MCF 10A (cell line): Measurements from ENCODE around the gene RINT1. TPM values are rescaled to one million over a fixed set of nuclear protein-coding genes. Genes with fewer than 3 reads are reported as not detected.
A peak's percentile ranks its signal among the peaks of the same experiment; 100 is the strongest.

Experiments used
- BruUV-seq: library from RNA; stranded (reverse); fragments of 400-500 nt; replicated peaks from 2 replicates; lab custom pipeline; 2021; lab: Mats Ljungman, UMichigan
- CTCF ChIA-PET: fragments of 300-600 bp; sonication (Branson Sonifier 250); formaldehyde crosslinking; extraction: SDS; loops from one replicate; lab custom pipeline; 2021; ENCODE audit warnings: antibody characterized with exemption, inconsistent platforms; lab: Yijun Ruan, JAX
- POLR2A ChIA-PET: fragments of 300-600, 350-650 bp; sonication (Branson Sonifier 250); formaldehyde crosslinking; extraction: SDS; loops from one replicate; lab custom pipeline; 2020; ENCODE audit warnings: antibody characterized with exemption, inconsistent platforms; lab: Yijun Ruan, JAX
- DNase-seq: peaks from one replicate; pipeline ENCODE4 v3.0.0-alpha.2; 2018; ENCODE audit not compliant: unreplicated experiment
- H3K27ac Mint-ChIP-seq: one replicate; pipeline ENCODE4 v1.8.0; 2022; ENCODE audit warnings: mild to moderate bottlenecking, low read depth, mixed read lengths; ENCODE audit not compliant: unreplicated experiment
- H3K27me3 Mint-ChIP-seq: one replicate; pipeline ENCODE4 v1.8.0; 2022; ENCODE audit warnings: mixed read lengths; ENCODE audit not compliant: insufficient read depth, unreplicated experiment
- H3K36me3 Mint-ChIP-seq: one replicate; pipeline ENCODE4 v1.8.0; 2022; ENCODE audit warnings: mild to moderate bottlenecking, moderate library complexity, mixed read lengths; ENCODE audit not compliant: insufficient read depth, unreplicated experiment
- H3K4me1 Mint-ChIP-seq: one replicate; pipeline ENCODE4 v1.8.0; 2022; ENCODE audit warnings: mixed read lengths; ENCODE audit not compliant: insufficient read depth, unreplicated experiment
- H3K4me3 Mint-ChIP-seq: one replicate; pipeline ENCODE4 v1.8.0; 2022; ENCODE audit warnings: mild to moderate bottlenecking, moderate library complexity, mixed read lengths; ENCODE audit not compliant: unreplicated experiment
- H3K9me3 Mint-ChIP-seq: one replicate; pipeline ENCODE4 v1.8.0; 2022; ENCODE audit warnings: mixed read lengths; ENCODE audit not compliant: unreplicated experiment
- CTCF ChIP-seq: fragments of 200-600 bp; IDR thresholded peaks from one replicate; pipeline ENCODE4 v1.8.0; 2022; ENCODE audit warnings: antibody characterized with exemption, mild to moderate bottlenecking; ENCODE audit not compliant: unreplicated experiment
- intact Hi-C: fragments of 100-400 bp; cut with micrococcal nuclease; formaldehyde crosslinking; loops from 2 replicates; pipeline ENCODE4 v1.14.1; 2022
- total RNA-seq: library from RNA; stranded (reverse); gene quantifications from 2 replicates; pipeline ENCODE4 v1.2.3, GENCODE V29; 2022

The RINT1 gene
- total RNA-seq, 1 experiment from 2014 or later = 29.2 TPM

DNA sequence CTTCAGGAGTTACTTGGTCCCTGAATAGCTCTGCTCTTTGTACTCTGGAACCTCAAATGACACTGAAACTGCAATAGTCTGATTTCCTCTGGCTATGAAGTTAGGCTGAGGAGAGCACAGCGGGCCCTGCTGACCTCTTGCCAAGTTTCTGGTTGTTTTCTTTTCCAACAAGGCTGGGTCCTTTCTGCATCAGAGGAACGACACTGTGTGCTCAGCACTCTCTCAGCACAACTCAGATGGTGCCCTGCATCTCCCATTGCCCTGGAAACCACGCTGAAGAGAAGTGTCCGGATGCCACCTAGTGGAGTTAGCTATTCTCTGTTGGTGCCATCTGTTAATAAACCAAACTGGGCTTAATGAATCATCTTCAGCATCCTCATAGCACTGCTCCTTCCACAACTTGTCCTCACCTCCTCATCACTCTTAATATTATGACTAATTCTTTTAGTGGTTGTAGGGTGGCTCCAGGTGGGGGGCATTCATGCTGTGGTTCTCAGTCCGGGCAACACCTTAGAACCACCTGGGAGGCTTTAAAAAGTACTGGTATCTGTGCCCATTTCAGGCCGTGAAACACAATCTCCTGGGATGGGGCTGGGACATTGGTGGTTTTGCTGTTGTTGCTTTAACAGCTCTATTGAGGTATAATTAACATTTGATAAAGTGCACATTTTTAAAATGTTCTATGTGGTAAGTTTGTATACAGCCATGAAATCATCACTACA lies 57.5 kb downstream of the RINT1 start:
- TF ChIP-seq CTCF = peak; percentile 58
- Mint-ChIP-seq H3K36me3 (no peaks in the 10 kb centered on the region), H3K4me3 (no peak overlapping the region), H3K4me1 (no peaks in the 10 kb centered on the region), H3K9me3 (no peaks in the 10 kb centered on the region), H3K27me3 (no peaks in the 10 kb centered on the region), H3K27ac (no peak overlapping the region)
- BruUV-seq = no TSS peak
- intact Hi-C loops = loop anchor here (1.0 to 5.0 kb wide), 3 partner anchors 190 to 707 kb away; no protein-coding TSS in a partner anchor
- ChIA-PET POLR2A (interaction anchor here (1.2 kb wide), 1 partner anchor 13 kb away, joined by 6 read pairs; no protein-coding TSS in a partner anchor), CTCF (interaction anchor here (0.6 to 2.4 kb wide), 9 partner anchors 10 to 1365 kb away, joined by 3 to 13 read pairs (median 3); no protein-coding TSS in a partner anchor)
- DNase-seq = peak; percentile 83

GRCh38 chr7:105590793-105591192 lies 58.8 kb downstream of the RINT1 start:
- TF ChIP-seq CTCF = no peak
- Mint-ChIP-seq H3K9me3 (no peaks in the 10 kb centered on the region), H3K27me3 (no peaks in the 10 kb centered on the region), H3K27ac (no peak overlapping the region), H3K36me3 (no peaks in the 10 kb centered on the region), H3K4me1 (no peaks in the 10 kb centered on the region), H3K4me3 (no peak overlapping the region)
- intact Hi-C loops = no loop called here
- no TSS peak for BruUV-seq
- ChIA-PET CTCF (interaction anchor here (0.6 to 2.4 kb wide), 5 partner anchors 11 to 339 kb away, joined by 3 to 13 read pairs (median 3); no protein-coding TSS in a partner anchor), POLR2A (no interaction called here)
- DNase-seq = no peak

DNA sequence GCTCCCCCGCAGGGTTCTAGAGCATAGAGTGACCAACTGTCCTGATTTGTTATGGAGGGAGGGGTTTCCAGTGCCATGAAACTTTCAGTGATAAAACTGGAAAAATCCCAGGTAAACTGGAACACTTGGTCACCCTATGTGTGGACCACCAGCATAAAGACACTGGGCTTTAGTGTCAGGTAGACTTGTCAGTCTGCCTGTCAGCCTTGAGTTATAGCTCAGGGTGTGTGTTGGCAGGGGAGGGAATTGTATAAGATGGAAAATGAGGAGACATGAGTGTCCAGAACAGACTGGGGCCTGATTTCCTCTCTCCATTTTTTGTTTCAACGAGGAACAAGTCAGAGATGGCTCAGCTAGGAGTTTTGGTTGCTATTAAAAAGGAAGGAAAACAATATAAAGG lies 59.5 kb downstream of the RINT1 start:
- BruUV-seq = no TSS peak
- Mint-ChIP-seq H3K36me3 (no peaks in the 10 kb centered on the region), H3K9me3 (no peaks in the 10 kb centered on the region), H3K27ac (no peak overlapping the region), H3K27me3 (no peaks in the 10 kb centered on the region), H3K4me1 (no peaks in the 10 kb centered on the region), H3K4me3 (no peak overlapping the region)
- CTCF ChIA-PET = interaction anchor here (0.9 kb wide), 1 partner anchor 23 kb away, joined by 3 read pairs; no protein-coding TSS in a partner anchor
- POLR2A ChIA-PET = interaction anchor here (1.2 kb wide), 1 partner anchor 9 kb away, joined by 3 read pairs; no protein-coding TSS in a partner anchor
- no peak for DNase-seq
- intact Hi-C loops = no loop called here
- TF ChIP-seq CTCF = no peak

GRCh38 chr7:105594034-105594433 lies 62.0 kb downstream of the RINT1 start:
- Mint-ChIP-seq H3K4me3 (no peak overlapping the region), H3K36me3 (no peaks in the 10 kb centered on the region), H3K9me3 (no peaks in the 10 kb centered on the region), H3K4me1 (no peaks in the 10 kb centered on the region), H3K27me3 (no peaks in the 10 kb centered on the region), H3K27ac (no peak overlapping the region)
- CTCF ChIA-PET = interaction anchor here (0.6 to 1.0 kb wide), 5 partner anchors 10 to 1503 kb away, joined by 3 to 4 read pairs (median 3); no protein-coding TSS in a partner anchor
- POLR2A ChIA-PET = interaction anchor here (0.5 kb wide), 1 partner anchor 10 kb away, joined by 3 read pairs; no protein-coding TSS in a partner anchor
- no peak for DNase-seq
- intact Hi-C loops = no loop called here
- TF ChIP-seq CTCF = no peak
- BruUV-seq = no TSS peak
